ENCODE results near the gene CHAT.

The CHAT gene

DNA sequence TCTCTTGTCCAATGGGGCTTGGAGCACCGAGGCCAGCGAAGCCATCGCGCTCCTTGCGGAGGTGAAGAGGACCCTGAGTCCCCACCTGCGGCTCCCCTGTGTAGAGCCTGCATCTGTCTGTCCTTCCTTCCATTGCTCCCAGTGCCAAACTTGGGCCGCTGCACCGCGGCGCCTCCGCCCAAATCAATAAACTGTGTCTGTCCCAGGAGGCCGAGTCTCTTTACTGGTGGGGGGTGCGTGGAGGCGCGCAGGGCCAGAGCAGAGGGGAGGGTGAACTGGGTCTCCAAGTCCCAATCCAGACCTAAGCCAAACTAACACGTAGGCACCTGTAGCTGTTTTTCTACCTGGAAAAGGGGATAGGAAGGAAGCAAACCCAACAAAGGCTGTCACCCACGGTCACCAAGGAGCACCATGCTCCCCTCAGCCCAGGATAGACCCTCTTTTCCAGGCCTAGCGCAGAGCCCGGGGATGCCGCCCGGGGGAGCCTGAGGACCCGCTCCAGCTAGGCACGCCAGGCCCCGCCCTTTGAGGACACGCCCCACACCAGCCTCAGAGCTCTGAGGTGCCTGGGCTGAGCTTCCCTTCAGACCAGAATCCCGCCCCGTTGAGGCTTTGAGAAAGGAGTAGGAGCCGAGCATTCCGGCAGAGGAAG is 1.2 kb upstream of the CHAT start:
- DNase-seq (ENCODE audit: low read depth in 2 of 2): no peak

DNA sequence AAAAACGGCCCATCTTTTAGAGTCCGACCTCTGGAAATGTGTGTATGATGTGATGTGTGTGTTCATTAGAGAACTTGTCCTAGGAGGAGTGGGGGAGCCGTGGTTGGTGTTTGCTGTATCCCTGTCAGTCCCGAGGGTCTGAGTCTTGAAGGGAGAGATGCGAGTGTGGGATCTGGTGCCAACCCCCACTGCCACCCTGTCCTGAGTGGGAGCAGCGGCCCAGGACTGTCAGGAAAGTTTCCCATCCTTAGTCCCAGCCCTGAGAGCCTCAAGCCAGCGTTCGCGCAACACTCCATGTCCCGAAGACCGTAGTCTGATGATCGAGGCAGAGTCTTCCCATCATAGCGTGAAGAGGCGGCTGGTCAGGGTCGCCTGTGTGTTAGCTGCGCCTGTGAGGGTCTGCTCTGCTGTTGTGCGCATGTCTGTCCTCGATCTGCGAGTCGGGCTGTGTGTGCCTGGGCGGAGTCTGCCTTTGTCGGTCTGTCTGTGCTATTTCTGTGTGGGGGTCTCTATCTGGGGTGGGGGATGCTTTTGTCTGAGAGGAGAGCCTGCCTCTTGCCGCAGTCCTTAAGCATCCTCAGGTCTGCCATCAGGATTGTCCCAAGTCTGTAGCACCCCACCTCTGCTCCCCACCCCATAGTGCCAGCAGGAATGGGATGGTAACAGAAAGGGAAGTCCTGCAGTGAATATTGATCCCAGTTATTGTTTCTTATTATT is 514 bp upstream of the CHAT start:
- no peak for DNase-seq (ENCODE audit: low read depth in 2 of 2)

DNA sequence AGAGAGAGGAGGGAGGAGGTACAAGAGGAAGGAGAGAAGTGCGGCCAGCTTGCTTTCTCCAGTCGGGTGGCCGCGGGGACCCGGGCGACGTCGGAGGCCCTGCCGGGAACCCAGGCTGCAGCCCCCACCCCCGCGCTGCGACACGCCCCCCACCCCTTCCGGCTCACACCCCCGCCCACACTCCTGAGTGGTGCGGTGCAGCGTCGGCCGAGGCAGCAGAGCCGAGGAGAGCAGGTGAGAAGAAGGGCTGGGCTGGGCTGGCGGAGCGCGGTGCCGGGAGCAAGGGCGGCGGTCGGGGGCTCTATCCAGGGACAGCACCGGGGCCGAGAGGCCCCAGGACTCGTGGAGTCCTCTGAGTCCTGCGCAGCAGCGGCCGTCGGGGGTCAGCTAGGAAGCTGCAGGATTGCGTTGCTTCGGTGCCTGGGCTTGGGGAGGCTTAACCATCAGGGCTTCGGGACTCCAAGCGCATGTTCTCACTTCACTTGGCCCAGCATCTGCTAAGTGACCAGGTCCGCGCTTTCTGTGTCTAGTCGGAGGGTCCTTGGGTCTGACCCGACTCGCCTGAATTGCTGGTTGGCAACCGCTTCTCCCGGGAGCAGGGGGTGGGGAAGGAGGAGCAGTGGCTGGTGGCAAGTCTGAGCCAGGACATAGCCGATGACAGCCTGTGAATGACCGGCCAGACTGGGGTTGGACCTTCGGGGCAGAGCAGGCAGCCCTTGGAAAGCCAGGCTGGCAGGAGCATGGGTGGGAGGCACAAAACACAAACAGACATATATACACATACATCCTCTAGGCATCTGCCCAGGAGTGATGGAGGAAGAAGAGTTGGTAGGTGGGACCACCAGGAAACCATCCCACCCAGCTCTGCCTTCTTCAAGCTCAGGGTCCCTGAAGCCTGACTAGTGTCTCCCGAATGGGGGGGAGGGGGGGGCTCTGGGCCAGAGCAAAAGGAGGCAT is 683 bp downstream of the CHAT start:
- no peak for DNase-seq (ENCODE audit: low read depth in 2 of 2)

- no peak for DNase-seq (ENCODE audit: low read depth in 2 of 2)
Observed at GRCh38 chr10:49615213-49615612, 1.4 kb downstream of the CHAT start.

DNA sequence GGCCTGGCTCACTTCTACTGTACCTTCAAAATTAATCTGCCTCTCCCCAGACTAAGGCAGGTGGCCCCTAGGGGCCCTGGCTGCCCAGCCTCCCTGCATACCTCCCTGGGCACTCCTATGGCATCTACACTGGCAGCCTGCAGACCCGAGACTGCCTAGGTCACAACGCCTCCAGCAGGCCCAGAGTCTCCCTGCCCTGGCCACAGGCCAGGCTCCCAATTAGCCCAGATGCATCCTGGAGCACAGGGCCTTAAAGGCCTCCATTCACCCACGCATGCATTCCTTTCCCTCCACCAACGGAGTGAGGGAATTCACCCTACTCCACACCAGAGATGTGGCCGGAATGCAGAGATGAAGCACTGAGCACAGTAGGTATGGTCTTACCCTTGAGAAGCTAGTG is 1.9 kb downstream of the CHAT start:
- DNase-seq (ENCODE audit: low read depth in 2 of 2): no peak

DNA sequence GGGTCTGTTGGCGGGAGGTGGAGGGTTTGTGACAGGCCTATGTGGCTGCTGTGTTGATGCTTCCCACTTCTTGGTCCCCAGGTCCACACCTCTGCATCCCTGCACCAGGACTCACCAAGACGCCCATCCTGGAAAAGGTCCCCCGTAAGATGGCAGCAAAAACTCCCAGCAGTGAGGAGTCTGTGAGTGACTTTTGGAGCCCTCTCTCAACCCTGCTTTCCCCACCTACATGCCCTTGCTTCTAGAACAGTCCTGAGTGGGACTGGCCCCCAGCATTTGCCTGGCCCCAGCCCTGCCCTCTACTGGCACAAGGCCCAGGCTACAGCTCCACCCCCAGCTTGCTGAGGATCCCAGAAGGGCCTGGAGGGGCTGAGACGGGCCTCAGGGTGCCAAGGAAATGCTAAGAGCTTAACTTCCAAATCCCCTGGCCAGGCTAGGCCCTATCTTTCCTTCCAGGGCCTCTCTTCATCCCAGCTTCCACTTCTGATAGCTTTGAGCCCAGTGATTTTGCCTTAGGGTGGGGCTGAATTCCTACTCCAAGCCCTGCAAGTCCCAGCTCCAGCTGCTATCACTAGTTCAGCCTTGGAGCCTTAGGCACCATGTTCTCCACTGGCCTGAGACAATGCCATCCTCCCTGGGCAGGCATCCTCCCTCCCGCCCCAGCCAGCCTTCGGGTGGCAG is 2.7 kb downstream of the CHAT start:
- no peak for DNase-seq (ENCODE audit: low read depth in 2 of 2)

- no peak for DNase-seq (ENCODE audit: low read depth in 2 of 2)
Observed at GRCh38 chr10:49617121-49618020, 3.5 kb downstream of the CHAT start.

DNA sequence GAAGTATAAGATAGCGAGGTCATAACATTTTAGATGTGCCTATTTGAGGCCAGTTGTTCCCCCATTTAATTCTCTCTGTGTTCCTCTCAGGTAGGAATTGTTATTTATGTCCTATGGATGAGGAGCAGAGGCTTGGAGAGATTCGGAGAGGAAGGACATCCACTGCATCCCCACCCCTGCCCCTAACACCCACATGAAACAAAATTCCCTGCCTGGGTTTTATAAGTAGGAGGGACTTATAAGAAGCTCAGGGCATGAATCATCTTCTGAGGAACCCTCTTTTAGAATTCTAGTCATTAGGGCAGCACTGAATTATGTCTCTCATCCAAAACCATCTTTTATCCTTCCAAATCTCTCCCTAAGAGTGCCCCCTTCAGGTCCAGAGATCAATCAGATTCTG is 5.0 kb downstream of the CHAT start:
- no peak for DNase-seq (ENCODE audit: low read depth in 2 of 2)

- no peak for DNase-seq (ENCODE audit: low read depth in 2 of 2)
Observed at GRCh38 chr10:49619613-49620012, 5.8 kb downstream of the CHAT start.

DNA sequence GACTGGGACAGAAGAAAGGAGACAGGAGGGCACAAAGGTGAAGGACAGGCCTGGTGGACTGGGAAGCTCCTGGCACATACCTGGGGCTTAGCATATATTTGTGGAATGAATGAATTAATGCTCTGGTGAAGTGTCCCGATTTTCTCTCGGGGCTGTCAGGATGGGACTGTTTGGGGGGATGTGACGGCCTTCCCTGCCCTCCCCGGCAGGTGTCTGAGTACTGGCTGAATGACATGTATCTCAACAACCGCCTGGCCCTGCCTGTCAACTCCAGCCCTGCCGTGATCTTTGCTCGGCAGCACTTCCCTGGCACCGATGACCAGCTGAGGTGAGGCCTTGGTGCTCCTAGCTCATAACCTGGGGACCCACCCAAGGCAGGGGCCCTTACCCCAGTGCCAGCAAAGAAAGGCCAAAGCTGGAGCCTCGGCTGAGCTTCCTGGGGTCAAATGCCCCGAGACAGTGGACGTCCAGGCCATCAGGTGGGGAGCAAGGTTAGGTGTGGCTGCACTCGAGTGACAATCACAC is 6.5 kb downstream of the CHAT start:
- DNase-seq (ENCODE audit: low read depth in 2 of 2): no peak

DNA sequence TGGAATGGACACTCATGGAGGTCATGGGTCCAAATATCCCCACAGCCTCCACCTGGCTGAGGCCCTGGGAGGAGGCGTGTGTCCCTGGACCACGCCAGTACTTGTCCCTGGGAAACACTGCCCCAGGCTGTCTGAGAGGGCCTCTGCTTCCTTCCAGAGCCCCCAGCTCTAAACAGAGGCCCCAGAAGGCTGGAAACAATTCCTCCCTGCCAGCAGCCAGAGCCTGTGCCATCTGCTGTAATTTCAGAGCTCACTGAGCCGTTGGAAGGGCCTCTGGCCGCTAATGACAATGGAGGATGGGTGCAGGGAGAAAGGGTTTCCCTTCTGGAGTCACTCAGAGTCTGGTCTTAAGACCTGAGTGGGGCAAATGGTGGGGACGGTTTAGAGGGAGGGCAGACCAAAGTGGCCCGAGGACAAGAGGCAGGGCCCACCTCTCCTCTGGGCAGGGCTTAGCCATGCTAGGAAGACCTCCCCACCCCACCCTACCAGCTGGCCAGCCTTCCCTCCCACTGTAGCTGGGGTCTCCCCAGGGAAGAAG is 7.1 kb downstream of the CHAT start:
- DNase-seq (ENCODE audit: low read depth in 2 of 2): no peak

GRCh38 chr10:49621561-49621960 is 7.7 kb downstream of the CHAT start:
- DNase-seq (ENCODE audit: low read depth in 2 of 2): no peak

- DNase-seq (ENCODE audit: low read depth in 2 of 2): no peak
Observed at GRCh38 chr10:49622426-49623425, 8.9 kb downstream of the CHAT start.

DNA sequence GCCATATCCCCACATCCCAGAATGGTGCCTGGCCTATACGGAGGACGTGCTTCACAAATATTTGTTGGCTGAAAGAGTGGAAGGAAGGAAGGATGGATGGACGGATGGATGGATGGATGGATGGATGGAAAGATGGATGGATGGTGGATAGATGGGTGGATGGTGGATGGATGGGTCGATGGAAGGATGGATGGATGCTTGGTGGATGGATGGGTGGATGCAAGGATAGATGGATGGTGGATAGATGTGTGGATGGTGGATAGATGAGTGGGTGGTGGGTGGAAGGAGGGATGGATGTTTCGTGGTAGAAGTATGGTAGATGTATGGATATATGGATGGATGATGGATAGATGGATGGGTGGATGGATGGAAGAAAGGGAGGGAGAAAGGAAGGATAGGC is 10.8 kb downstream of the CHAT start:
- DNase-seq (ENCODE audit: low read depth in 2 of 2): no peak

GRCh38 chr10:49625411-49625810 is 11.6 kb downstream of the CHAT start:
- DNase-seq (ENCODE audit: low read depth in 2 of 2): no peak

DNA sequence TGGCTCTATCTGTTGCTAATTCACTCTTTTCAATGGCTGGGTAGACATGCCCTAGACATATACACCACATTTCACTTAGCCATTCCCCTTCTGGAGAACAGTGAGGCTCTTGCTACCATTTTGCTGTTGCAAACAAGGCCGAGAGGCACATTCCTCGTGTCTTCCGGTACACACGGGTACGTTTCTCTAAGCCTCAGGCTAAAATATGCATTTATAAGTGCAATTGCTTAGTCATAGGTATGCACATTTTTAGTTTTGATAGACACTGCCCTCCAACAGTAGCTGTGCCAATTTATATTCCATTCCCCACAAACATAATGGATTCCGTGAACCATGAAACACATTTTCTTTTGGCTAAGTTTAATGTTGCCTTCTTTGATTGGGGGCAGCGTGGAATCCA is 13.2 kb downstream of the CHAT start:
- DNase-seq (ENCODE audit: low read depth in 2 of 2): no peak

DNA sequence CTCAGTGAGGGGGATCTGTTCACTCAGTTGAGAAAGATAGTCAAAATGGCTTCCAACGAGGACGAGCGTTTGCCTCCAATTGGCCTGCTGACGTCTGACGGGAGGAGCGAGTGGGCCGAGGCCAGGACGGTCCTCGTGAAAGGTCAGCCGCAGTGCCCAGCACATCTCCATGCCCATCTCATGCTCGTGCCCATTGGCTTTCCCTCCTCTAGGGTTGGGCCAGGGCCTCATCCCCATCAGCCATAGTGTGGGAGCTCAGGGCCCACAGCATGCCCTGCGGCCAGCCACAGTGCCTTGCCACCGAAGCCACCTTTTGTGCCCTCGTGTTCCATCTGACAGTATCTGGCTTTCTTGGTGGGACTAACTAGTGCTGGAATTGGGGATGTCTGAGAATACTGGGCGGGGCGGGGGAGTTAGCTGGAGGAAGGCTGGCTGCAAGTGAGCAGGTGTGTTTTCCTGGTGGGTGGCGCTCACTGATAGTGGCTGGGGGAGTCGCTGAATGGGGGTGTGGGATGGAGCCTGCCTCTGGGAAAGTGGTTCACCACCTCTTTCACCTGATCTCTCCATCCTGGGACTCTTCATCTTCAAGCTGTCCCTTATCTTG is 13.9 kb downstream of the CHAT start:
- DNase-seq (ENCODE audit: low read depth in 2 of 2): no peak

- DNase-seq (ENCODE audit: low read depth in 2 of 2): no peak
Observed at GRCh38 chr10:49628599-49628998, 14.8 kb downstream of the CHAT start.

DNA sequence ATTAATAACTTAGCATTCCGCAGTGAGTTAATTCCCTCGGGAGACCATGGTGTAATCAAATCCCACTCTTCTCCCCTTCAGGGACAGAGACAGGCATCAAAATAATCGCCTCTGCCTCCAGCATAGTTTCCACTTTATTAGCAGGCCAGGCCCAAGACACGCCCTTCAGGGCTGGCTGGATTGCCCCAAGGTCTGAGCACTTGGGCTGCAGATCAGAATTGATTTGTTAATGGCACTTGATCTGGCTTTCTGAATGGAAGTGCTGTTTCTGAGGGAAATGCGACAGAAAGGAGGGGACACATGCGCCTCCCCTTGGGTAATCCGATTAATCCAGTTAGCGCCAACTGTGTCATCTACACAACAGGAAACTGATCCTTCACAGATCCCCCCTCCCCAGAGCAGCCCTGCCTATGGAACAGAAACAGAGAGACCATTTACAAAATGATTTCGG is 15.6 kb downstream of the CHAT start:
- DNase-seq (ENCODE audit: low read depth in 2 of 2): no peak

Data from fibroblast of skin of left biceps (primary cell).